HG03196 (cell line): ENCODE data around the gene PLA1A.
"Not testable (repeated sequence)": the region's sequence is repeated elsewhere in the genome, so short reads cannot be mapped to it uniquely, and the experiment has no call there.

Experiments used
- ATAC-seq: cut with Tn5 transposase; IDR thresholded peaks from one replicate; pipeline ENCODE4 v1.9.1; 2021; ENCODE audit not compliant: unreplicated experiment

Gene PLA1A

DNA sequence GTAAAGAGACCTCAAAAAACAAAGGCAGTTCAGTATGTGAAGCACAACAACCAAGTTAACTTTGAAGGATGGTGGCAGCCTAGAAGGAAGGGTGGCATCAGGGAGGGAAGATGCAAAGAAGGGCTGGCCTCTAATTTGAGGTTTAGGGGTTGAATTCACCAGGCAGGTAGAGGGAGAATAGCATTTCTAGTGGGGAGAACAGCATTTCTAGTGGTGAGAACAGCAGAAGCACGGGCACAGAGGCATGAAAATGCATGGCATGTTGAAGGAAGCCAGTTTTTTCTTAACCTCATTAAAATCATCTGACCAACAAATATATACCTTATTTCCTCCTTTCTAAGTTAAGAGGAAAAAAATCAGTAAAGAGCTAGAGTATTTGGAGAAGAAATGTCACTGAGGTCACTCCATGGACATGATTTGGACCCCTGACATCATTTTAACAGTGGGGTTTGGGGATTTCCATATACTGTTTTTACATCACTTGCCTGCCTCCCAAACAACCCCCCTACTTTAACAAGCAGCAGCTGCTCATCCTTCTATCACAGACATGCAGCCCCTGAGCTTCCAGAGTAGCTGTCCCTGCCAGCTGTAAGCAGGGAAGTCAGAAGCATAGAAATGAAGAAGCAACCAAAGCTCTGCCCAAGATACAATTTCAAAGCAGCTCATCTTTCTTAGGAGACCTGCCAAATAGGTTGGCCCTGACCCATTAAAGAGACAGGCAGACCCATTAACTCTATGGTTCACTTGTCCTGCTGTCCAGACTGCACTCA lies 65.1 kb downstream of the PLA1A start:
- no peak for ATAC-seq

DNA sequence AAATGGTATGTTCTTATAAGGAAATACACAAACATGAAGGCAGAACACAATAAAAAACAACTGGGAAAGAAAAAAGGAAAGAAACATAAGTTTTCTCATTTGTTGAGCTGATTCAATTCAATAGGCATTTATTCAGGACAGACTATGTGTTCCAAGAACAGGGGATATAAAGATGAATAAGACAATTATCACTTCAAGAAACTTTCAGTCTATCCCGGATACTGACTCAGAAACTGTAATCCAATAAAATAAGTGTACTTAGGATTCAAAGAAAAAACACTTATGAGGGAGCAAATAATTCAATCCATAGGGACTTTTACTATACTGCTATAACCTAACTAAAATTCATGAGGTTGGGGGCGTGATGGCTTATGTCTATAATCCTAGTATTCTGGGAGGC lies 66.2 kb downstream of the PLA1A start:
- no peak for ATAC-seq

DNA sequence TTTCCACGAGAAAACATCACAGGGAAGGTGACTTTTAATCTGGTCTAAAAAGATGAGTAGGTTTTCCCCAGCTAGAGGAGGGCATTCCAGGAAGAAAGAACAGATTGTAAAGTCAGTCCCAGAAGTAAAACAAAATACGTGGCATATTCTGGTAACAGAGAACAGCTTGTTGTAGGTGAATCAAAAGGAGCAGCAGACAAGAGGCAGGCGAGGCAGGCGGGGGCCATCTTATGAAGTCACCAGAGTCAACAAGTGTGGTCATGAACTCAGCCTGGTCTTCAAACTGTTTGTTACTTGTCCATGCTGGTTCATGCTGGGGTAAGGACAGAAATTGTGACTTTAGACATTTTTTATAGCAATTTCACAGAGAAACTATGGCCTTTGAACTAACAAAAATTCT lies 66.7 kb downstream of the PLA1A start:
- no peak for ATAC-seq

DNA sequence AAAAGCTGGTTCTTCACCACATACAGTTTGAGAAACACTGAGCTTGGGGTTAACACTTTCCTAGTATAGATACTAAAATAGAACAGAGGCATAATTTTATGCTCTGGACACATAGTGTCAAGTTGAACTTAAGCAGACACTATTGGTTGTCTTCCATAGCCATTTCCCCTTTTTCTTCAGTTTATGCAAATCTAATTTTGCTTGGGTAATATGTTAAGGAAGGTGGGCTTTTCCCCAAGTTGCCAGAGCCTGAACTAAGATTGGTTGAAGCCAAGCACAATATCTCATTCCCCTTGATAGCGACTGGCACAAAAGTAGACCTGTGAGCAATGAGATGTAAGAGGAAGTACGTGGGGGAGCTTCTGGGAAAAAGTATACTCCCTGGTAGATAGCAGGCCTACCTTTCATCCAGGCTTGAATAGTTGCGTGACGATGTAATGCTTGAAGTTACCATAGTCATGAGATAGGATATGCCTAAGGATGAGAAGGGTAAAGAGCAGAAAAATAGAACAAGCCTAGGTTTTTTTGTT lies 67.2 kb downstream of the PLA1A start:
- no peak for ATAC-seq

DNA sequence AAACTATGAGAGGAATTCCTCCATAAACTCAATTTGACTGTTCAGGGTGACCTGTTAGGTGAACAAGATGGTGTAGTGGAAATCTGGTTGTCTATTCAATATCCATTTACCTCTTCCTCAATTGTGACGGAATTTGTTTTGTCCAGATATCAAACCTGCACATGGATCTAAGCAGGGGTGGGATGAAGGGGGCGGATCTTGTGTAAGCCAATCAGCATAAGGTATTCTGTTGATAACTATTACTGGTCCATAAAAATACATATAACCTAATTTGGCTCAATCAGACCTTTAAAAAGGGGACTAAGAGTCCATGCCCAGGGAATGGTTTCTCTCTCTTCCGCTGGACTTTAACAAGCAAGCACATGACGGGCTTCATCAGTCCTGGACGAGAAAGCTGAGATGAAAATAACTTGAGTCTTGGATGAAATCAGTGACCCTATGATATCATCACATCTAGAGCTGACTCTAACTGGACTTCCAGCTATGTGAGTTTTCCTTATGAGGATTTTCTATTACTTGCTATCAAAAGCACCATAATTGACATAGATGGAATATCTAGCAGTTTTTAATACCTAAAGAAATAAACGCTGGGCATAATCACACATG lies 68.4 kb downstream of the PLA1A start:
- ATAC-seq, result no peak

DNA sequence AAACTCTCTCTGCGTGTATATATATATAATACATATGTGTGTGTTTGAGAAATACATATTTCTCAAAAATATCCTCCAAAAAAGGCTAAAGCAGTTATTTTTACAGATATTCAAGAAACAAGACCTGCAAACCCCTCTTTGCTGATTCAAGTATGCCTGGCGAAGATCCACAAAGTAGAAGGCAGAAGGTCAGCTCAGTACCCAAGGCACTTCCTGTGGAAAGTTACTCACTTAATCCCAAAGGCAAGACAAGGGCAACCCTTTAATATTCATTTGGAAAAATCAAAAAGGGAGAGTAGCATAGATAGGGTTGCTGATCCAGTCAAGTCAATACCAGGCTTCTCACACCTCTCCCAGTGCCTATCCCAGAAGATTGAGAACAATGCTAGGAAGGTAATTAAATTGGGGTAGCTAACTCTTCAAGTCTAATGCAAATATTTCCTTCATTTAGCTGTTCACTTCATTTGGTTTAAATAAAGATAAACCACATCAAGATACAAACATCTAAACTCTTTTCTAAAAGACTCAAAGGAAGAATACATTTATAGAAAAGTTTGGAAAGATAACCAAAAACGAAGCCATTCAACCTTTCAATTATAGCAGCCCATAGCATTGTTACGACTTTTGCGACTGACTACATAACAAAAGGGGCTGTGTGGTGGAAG lies 72.4 kb downstream of the PLA1A start:
- no peak for ATAC-seq

DNA sequence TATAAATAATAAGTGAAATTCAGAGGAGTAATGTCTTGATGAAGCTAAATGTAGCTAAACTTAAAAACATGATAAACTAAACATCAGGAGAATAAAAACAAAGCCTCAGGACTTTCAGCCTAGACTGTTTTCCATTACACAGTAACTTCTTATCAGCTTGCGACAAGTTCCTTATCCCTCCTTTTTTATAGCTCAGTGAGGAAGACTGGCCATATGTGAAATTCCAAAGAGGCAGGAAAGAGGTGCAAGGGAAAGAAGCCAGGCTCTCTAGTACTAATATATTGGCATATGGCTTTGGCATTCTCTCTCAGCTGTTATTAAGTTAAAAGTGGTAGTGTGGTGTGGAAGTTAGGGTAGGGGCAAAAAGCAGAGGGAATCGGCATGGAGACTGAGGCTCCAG lies 75.1 kb downstream of the PLA1A start:
- ATAC-seq, result no peak

DNA sequence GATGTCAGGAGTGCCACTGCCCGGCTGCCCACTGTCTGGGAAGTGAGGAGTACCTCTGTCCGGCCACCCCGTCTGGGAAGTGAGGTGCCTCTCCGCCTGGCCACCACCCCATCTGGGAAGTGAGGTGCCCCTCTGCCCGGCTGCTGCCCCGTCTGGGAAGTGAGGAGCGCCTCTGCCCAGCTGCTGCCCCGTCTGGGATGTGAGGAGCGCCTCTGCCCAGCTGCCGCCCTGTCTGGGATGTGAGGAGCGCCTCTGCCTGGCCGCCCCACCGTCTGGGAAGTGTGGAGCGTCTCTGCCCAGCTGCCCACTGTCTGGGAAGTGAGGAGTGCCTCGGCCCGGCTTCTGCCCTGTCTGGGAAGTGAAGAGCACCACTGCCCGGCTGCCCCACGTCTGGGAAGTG lies 76.2 kb downstream of the PLA1A start:
- no peak for ATAC-seq

DNA sequence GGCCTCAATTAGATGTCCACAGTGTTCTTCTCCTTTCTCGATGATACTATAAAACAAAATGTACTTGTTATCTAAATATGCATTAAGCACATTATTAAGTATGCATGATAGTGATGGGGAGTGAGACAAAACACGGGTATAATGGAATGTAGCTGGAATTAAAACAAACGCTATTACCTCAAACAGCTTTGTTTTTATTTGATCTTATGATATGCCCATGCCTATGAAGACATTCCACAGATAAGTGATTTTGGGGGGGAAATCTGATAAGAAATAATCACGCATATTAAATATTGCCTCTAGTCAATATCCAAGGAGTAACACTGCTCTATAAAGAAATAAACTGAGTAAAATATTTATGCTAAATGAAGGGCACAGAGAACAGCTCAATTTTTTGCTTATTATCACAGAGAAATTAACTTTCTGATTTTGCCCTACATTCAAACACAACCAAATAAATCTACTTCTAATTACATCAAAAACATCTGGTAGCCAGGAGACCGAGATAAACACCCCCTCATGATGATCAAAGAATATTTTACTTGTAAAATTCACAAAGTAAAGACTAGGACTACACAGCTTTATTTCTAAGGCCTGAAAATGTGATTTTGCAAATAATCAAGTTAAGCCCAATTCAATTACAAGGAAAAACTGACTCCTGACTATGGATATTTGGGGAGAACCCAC lies 77.6 kb downstream of the PLA1A start:
- ATAC-seq, result no peak

DNA sequence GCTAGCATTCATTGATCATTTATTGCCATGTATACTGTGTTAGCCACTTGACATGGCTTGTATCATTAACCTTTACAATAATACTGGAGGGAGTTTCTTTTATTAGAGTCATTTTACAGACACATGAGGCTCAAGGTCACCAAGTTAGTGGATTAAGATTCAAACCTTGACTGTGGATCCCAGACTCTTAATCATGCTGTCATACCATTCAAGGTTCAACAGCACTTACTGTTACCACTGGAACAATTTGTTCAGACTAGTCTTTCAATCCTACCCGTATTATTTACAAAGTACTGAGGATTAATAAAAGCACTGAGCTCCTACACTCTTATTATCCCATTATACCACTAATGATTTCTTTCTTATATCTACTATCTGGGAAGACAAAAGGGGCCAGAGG lies 78.3 kb downstream of the PLA1A start:
- no peak for ATAC-seq

DNA sequence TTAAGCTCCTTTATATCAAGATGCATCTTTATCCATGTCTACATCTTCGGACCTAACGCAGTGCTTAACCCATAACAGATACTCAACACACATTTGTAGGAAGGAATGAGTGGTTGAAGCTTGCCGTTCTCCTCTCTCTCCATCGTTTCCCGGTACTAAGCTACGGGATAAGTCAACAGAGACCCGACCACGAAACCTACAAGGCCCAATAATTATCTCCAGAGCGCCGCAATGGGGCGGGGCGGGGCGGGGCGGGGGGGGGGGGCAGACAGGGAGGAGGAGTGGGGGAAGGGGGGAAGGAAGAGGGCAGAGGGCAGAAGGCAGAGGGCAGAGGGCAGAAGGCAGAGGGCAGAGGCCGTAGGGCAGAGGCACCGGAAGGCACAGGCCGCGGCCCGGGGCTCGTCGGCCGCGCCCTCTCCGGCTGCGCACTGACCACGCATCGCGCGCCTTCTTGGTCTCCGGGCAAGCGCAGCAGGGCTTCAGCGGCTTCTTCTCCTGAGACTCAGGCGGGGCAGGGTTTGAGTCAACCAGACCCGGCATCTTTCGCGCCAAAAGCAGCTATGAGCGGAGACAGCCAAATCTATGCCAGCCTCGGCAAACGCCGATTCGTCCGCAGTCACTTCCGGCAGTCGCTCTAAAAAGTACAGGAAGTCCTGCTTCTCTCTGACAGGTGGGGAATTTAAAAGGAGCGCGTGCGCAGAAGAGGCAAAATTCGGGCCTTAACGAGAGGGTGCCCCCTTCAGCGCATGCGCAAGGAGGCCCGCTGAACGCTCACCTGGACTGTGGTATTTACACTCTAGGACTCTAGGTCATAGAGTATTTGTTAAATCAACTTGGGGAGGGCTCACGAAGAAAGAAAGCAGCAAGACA lies 79.3 kb downstream of the PLA1A start, which contains the start of gene COX17:
TSS of gene COX17 (minus strand) at position 636 of the 870 bp plus-strand sequence. CDS start at position 540, 96 bp downstream.
- ATAC-seq, result peak; percentile 86

DNA sequence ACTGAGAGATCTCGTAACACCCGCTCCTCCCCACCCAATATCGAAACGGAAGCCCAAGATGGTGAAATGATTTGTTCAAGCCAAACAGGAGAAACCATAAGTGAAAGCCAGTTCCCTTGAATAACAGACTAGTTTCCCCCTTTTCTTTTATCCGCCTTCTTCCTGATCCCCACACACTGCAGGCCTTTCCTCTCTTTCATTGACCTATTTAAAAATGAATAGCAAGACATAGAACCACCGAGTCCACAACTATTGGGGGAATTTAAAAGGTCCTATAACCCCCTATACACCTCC lies 79.9 kb downstream of the PLA1A start:
- ATAC-seq, result peak; percentile 1

DNA sequence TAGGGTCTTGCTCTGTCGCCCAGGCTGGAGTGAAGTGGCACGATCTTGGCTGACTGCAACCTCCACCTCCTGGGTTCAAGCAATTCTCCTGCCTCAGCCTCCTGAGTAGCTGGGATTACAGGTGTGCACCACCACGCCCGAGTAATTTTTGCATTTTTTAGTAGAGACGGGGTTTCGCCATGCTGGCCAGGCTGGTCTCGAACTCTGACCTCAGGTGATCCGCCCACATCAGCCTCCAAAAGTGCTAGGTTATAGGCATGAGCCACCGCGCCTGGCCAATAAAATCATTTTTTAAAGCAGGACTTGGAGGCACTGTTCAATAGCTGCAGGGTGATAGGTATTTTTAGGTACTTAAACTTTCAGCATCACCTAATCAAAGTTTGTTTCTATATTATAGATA lies 80.5 kb downstream of the PLA1A start:
- ATAC-seq, result not testable (repeated sequence)
